ENCODE measurements around the gene VAT1L. TPM values are rescaled to one million over a fixed set of nuclear protein-coding genes. Genes with fewer than 3 reads are reported as not detected.
A peak's percentile ranks its signal among the peaks of the same experiment; 100 is the strongest.

The VAT1L gene
- total RNA-seq, 1 experiment from 2014 or later = 19.1 TPM

DNA sequence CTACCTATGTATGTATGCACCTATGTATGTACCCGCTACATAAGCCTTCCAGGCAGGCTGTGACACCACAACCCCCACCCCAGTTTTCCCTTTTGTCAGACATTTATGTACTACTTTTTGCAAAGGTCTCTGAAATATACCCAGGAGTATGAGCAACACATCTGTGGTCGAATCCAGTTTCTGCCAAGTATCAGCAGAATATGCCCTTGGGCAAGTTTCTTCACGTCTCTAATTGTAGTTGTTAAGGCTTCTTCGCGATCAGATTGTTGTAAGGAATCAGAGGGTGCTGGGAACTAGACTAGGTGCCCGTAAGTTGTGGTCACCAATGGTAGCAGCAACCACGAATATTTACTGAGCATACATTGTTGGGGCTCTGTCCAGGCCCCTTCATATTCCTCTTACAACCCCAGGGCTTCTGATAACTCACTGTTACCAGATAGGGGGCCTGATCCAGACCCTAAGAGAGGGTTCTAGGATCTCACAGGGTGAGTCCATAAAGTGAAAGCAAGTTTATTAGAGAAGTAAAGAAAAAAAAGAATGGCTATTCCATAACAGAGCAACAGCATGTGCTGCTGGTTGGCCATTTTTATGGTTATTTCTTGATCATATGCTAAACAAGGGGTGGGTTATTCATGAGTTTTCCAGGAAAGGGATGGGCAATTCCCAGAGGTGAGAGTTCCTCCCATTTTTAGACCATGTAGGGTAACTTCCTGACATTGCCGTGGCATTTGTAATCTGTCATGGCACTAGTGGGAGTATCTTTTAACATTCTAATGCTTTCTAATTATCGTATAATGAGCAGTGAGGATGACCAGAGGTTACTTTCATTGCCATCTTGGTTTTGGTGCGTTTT, 49.4 kb upstream of the VAT1L start:
- TF ChIP-seq, protein P1, sequence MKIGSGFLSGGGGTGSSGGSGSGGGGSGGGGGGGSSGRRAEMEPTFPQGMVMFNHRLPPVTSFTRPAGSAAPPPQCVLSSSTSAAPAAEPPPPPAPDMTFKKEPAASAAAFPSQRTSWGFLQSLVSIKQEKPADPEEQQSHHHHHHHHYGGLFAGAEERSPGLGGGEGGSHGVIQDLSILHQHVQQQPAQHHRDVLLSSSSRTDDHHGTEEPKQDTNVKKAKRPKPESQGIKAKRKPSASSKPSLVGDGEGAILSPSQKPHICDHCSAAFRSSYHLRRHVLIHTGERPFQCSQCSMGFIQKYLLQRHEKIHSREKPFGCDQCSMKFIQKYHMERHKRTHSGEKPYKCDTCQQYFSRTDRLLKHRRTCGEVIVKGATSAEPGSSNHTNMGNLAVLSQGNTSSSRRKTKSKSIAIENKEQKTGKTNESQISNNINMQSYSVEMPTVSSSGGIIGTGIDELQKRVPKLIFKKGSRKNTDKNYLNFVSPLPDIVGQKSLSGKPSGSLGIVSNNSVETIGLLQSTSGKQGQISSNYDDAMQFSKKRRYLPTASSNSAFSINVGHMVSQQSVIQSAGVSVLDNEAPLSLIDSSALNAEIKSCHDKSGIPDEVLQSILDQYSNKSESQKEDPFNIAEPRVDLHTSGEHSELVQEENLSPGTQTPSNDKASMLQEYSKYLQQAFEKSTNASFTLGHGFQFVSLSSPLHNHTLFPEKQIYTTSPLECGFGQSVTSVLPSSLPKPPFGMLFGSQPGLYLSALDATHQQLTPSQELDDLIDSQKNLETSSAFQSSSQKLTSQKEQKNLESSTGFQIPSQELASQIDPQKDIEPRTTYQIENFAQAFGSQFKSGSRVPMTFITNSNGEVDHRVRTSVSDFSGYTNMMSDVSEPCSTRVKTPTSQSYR (CRISPR knock-in tag; IDR thresholded peaks at IDR 0.05) = no peak
- ATAC-seq (no peak), DNase-seq (ENCODE audit: low spot score) (no peak)
- peaks cover 8% of the 10 kb centered on the region for H3K36me3 Mint-ChIP-seq
- CTCF ChIA-PET = no interaction called here
- H3K9me3 Mint-ChIP-seq = peaks cover 17% of the 10 kb centered on the region
- POLR2A ChIA-PET = no interaction called here
- H3K27ac Mint-ChIP-seq = peak overlapping the region; percentile 2; the same call in 1 of the 2 replicates
- peaks cover 3% of the 10 kb centered on the region; the same call in 1 of the 2 replicates for H3K27me3 Mint-ChIP-seq (ENCODE audit: low read depth)
- no peaks in the 10 kb centered on the region for H3K4me1 Mint-ChIP-seq
- no peak overlapping the region for H3K4me3 Mint-ChIP-seq

DNA sequence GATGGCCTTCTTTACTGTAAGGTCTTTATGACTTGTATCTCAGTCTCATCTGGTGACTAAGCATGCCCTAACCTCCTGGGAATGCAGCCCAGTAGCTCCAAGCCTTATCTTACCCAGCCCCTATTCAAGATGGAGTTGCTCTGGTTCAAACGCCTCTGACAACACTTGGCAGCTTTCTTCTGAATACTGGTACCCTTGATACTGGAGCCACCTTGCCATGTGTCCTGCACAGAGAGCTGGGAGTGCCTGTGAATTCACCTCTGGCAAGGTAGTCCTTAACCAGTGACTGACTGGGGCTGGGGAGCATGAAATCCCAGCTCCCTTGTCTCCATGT, 48.8 kb upstream of the VAT1L start:
- TF ChIP-seq, protein P2, sequence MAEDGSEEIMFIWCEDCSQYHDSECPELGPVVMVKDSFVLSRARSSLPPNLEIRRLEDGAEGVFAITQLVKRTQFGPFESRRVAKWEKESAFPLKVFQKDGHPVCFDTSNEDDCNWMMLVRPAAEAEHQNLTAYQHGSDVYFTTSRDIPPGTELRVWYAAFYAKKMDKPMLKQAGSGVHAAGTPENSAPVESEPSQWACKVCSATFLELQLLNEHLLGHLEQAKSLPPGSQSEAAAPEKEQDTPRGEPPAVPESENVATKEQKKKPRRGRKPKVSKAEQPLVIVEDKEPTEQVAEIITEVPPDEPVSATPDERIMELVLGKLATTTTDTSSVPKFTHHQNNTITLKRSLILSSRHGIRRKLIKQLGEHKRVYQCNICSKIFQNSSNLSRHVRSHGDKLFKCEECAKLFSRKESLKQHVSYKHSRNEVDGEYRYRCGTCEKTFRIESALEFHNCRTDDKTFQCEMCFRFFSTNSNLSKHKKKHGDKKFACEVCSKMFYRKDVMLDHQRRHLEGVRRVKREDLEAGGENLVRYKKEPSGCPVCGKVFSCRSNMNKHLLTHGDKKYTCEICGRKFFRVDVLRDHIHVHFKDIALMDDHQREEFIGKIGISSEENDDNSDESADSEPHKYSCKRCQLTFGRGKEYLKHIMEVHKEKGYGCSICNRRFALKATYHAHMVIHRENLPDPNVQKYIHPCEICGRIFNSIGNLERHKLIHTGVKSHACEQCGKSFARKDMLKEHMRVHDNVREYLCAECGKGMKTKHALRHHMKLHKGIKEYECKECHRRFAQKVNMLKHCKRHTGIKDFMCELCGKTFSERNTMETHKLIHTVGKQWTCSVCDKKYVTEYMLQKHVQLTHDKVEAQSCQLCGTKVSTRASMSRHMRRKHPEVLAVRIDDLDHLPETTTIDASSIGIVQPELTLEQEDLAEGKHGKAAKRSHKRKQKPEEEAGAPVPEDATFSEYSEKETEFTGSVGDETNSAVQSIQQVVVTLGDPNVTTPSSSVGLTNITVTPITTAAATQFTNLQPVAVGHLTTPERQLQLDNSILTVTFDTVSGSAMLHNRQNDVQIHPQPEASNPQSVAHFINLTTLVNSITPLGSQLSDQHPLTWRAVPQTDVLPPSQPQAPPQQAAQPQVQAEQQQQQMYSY (CRISPR knock-in tag; IDR thresholded peaks at IDR 0.05) = no peak
- TF ChIP-seq, protein P3, sequence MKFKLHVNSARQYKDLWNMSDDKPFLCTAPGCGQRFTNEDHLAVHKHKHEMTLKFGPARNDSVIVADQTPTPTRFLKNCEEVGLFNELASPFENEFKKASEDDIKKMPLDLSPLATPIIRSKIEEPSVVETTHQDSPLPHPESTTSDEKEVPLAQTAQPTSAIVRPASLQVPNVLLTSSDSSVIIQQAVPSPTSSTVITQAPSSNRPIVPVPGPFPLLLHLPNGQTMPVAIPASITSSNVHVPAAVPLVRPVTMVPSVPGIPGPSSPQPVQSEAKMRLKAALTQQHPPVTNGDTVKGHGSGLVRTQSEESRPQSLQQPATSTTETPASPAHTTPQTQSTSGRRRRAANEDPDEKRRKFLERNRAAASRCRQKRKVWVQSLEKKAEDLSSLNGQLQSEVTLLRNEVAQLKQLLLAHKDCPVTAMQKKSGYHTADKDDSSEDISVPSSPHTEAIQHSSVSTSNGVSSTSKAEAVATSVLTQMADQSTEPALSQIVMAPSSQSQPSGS (CRISPR knock-in tag; IDR thresholded peaks at IDR 0.05; ENCODE audit: borderline replicate concordance, low read depth) = no peak
- TF ChIP-seq JAZF1 (CRISPR knock-in tag; IDR thresholded peaks at IDR 0.05) = no peak
- TF ChIP-seq GRHL2 (CRISPR knock-in tag; IDR thresholded peaks at IDR 0.05; ENCODE audit: insufficient replicate concordance, severe bottlenecking) = no peak
- TF ChIP-seq NR3C1 (CRISPR knock-in tag; conservative IDR thresholded peaks at IDR 0.05; ENCODE audit: low read depth) = no peak
- no peak for TF ChIP-seq TP53 (CRISPR knock-in tag; IDR thresholded peaks at IDR 0.05)
- TF ChIP-seq, protein P4, sequence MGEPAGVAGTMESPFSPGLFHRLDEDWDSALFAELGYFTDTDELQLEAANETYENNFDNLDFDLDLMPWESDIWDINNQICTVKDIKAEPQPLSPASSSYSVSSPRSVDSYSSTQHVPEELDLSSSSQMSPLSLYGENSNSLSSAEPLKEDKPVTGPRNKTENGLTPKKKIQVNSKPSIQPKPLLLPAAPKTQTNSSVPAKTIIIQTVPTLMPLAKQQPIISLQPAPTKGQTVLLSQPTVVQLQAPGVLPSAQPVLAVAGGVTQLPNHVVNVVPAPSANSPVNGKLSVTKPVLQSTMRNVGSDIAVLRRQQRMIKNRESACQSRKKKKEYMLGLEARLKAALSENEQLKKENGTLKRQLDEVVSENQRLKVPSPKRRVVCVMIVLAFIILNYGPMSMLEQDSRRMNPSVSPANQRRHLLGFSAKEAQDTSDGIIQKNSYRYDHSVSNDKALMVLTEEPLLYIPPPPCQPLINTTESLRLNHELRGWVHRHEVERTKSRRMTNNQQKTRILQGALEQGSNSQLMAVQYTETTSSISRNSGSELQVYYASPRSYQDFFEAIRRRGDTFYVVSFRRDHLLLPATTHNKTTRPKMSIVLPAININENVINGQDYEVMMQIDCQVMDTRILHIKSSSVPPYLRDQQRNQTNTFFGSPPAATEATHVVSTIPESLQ (CRISPR knock-in tag; IDR thresholded peaks at IDR 0.05) = no peak
- TF ChIP-seq, protein P5, sequence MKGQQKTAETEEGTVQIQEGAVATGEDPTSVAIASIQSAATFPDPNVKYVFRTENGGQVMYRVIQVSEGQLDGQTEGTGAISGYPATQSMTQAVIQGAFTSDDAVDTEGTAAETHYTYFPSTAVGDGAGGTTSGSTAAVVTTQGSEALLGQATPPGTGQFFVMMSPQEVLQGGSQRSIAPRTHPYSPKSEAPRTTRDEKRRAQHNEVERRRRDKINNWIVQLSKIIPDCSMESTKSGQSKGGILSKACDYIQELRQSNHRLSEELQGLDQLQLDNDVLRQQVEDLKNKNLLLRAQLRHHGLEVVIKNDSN (CRISPR knock-in tag; IDR thresholded peaks at IDR 0.05) = no peak
- TF ChIP-seq OVOL2 (CRISPR knock-in tag; IDR thresholded peaks at IDR 0.05; ENCODE audit: borderline replicate concordance) = no peak
- TF ChIP-seq SP1 (CRISPR knock-in tag; conservative IDR thresholded peaks at IDR 0.05) = no peak
- no peak for TF ChIP-seq FOXP1 (CRISPR knock-in tag; IDR thresholded peaks at IDR 0.05; ENCODE audit: borderline replicate concordance)
- TF ChIP-seq NFATC4 (CRISPR knock-in tag; IDR thresholded peaks at IDR 0.05) = no peak
- no peak for TF ChIP-seq ELF4 (CRISPR knock-in tag; IDR thresholded peaks at IDR 0.05; ENCODE audit: low read depth)
- TF ChIP-seq, protein P6, sequence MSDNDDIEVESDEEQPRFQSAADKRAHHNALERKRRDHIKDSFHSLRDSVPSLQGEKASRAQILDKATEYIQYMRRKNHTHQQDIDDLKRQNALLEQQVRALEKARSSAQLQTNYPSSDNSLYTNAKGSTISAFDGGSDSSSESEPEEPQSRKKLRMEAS (CRISPR knock-in tag; IDR thresholded peaks at IDR 0.05) = no peak
- TF ChIP-seq, protein P7, sequence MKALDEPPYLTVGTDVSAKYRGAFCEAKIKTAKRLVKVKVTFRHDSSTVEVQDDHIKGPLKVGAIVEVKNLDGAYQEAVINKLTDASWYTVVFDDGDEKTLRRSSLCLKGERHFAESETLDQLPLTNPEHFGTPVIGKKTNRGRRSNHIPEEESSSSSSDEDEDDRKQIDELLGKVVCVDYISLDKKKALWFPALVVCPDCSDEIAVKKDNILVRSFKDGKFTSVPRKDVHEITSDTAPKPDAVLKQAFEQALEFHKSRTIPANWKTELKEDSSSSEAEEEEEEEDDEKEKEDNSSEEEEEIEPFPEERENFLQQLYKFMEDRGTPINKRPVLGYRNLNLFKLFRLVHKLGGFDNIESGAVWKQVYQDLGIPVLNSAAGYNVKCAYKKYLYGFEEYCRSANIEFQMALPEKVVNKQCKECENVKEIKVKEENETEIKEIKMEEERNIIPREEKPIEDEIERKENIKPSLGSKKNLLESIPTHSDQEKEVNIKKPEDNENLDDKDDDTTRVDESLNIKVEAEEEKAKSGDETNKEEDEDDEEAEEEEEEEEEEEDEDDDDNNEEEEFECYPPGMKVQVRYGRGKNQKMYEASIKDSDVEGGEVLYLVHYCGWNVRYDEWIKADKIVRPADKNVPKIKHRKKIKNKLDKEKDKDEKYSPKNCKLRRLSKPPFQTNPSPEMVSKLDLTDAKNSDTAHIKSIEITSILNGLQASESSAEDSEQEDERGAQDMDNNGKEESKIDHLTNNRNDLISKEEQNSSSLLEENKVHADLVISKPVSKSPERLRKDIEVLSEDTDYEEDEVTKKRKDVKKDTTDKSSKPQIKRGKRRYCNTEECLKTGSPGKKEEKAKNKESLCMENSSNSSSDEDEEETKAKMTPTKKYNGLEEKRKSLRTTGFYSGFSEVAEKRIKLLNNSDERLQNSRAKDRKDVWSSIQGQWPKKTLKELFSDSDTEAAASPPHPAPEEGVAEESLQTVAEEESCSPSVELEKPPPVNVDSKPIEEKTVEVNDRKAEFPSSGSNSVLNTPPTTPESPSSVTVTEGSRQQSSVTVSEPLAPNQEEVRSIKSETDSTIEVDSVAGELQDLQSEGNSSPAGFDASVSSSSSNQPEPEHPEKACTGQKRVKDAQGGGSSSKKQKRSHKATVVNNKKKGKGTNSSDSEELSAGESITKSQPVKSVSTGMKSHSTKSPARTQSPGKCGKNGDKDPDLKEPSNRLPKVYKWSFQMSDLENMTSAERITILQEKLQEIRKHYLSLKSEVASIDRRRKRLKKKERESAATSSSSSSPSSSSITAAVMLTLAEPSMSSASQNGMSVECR (CRISPR knock-in tag; IDR thresholded peaks at IDR 0.05; ENCODE audit: borderline replicate concordance) = no peak
- no peak for TF ChIP-seq JUN (CRISPR knock-in tag; IDR thresholded peaks at IDR 0.05)
- TF ChIP-seq EMX1 (CRISPR knock-in tag; IDR thresholded peaks at IDR 0.05) = no peak
- no peak for TF ChIP-seq TCF7 (CRISPR knock-in tag; IDR thresholded peaks at IDR 0.05; ENCODE audit: low read depth)
- ChIA-PET CTCF (no interaction called here), POLR2A (no interaction called here)
- peaks cover 15% of the 10 kb centered on the region for H3K9me3 Mint-ChIP-seq
- H3K4me3 Mint-ChIP-seq = no peak overlapping the region
- no peaks in the 10 kb centered on the region for H3K4me1 Mint-ChIP-seq
- no peak overlapping the region for H3K27ac Mint-ChIP-seq
- H3K27me3 Mint-ChIP-seq (ENCODE audit: low read depth) = peaks cover 3% of the 10 kb centered on the region
- peaks cover 8% of the 10 kb centered on the region for H3K36me3 Mint-ChIP-seq
- DNase-seq (ENCODE audit: low spot score) = no peak
- ATAC-seq = no peak
